Esophagus squamous epithelium (tissue), 5 donors: ENCODE measurements around the gene CCDC32. TPM values are rescaled to one million over a fixed set of nuclear protein-coding genes. Genes with fewer than 3 reads are reported as not detected.

Source experiments
- DNase-seq: peaks from one replicate; lab custom pipeline; 2025; lab: John Stamatoyannopoulos, UW
- H3K27ac ChIP-seq, 4 donors: fragments of 200-600 bp; sonication (generic); one replicate each; pipeline ENCODE4 v1.5.1; 2016 to 2019; ENCODE audit warnings: mild to moderate bottlenecking in 1 of 4
- H3K27me3 ChIP-seq, 4 donors: fragments of 200-600 bp; sonication (generic); 1 replicate in 3 of 4; 2 replicates in 1 of 4; pipeline versions ENCODE4 v1.5.1 to v1.6.0; 2017 to 2021; ENCODE audit warnings: antibody characterized with exemption in 1 of 4
- H3K36me3 ChIP-seq, 3 donors: fragments of 200-600 bp; sonication (generic); one replicate each; pipeline ENCODE4 v1.5.1; 2016 to 2019
- H3K4me1 ChIP-seq, 3 donors: fragments of 200-600 bp; sonication (generic); one replicate each; pipeline ENCODE4 v1.5.1; 2017 to 2019
- H3K4me3 ChIP-seq, 4 donors: fragments of 200-600 bp; sonication (generic); 1 replicate in 3 of 4; 2 replicates in 1 of 4; pipeline ENCODE4 v1.5.1; 2016 to 2019; ENCODE audit warnings: mild to moderate bottlenecking in 2 of 4, moderate library complexity in 1 of 4
- H3K9me3 ChIP-seq, 3 donors: fragments of 200-600 bp; sonication (generic); one replicate each; pipeline ENCODE4 v1.5.1; 2016 to 2019
- POLR2A ChIP-seq, 4 donors: fragments of 450-650 bp; IDR thresholded peaks; one replicate each; pipeline ENCODE4 v1.6.1; 2017; ENCODE audit warnings: antibody characterized with exemption in 4 of 4, mild to moderate bottlenecking in 4 of 4, moderate library complexity in 3 of 4
- WGBS, 2 donors: methylation state at CpG; one replicate each; pipeline ENCODE4 v1.1.5; 2018; 5-methylcytosine and 5-hydroxymethylcytosine counted together
- intact Hi-C: fragments of 100-400 bp; cut with DNase I; formaldehyde crosslinking; loops from one replicate; pipeline ENCODE4 v1.15.0; 2022
- total RNA-seq, 4 donors: library from RNA; depleted of rRNA; stranded (reverse); fragments of >200 nt; gene quantifications; one replicate each; pipeline ENCODE4 v1.1.0, GENCODE V29; 2016
- TF ChIP-seq, protein P1 (sequence below), 6 experiments: fragments of 450-650 bp in 4 of 6; fragments of 200-600 bp in 2 of 6; sonication (generic) in 2 of 6; IDR thresholded peaks; one replicate each; pipeline ENCODE4 v1.5.1; 2016 to 2019; ENCODE audit warnings: antibody characterized with exemption in 6 of 6, mild to moderate bottlenecking in 4 of 6, moderate library complexity in 4 of 6
- donor health status: DM: yes; HTN: yes; CAD: no.

CCDC32 gene
- total RNA-seq, 4 donors from 2014 or later, result 7.3 to 27.9 (median 15.8) TPM

DNA sequence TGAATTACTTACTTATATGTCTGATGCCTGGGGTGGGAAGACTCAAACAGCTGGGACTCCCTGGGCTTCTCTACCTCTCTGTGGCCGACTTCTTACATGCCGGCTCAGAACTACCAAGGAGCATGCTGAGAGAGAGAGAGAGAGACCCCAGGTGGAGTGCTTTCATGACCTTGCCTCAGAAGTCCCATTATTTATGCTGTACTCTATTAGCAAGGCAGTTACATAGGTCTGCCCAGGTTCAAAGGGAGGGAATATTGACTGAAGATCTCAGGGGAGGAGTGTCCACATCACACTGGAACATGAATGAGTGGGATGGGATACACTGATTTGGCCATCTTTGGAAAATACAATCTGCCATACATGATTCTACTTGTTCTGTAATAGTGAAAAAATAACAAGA is 16.2 kb downstream of the CCDC32 start:
- H3K9me3 ChIP-seq, result no peaks in the 10 kb centered on the region
- H3K4me1 ChIP-seq, result no peaks in the 10 kb centered on the region
- H3K27ac ChIP-seq, result no peak overlapping the region
- TF ChIP-seq POLR2A (IDR thresholded peaks at IDR 0.05), result no peak
- TF ChIP-seq, protein P1, sequence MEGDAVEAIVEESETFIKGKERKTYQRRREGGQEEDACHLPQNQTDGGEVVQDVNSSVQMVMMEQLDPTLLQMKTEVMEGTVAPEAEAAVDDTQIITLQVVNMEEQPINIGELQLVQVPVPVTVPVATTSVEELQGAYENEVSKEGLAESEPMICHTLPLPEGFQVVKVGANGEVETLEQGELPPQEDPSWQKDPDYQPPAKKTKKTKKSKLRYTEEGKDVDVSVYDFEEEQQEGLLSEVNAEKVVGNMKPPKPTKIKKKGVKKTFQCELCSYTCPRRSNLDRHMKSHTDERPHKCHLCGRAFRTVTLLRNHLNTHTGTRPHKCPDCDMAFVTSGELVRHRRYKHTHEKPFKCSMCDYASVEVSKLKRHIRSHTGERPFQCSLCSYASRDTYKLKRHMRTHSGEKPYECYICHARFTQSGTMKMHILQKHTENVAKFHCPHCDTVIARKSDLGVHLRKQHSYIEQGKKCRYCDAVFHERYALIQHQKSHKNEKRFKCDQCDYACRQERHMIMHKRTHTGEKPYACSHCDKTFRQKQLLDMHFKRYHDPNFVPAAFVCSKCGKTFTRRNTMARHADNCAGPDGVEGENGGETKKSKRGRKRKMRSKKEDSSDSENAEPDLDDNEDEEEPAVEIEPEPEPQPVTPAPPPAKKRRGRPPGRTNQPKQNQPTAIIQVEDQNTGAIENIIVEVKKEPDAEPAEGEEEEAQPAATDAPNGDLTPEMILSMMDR (IDR thresholded peaks at IDR 0.05), result no peak
- H3K27me3 ChIP-seq, result no peaks in the 10 kb centered on the region
- peaks cover 0 to 68% (median 4%) of the 10 kb centered on the region in 3 donors for H3K36me3 ChIP-seq
- WGBS, 2 donors, result 95 to 100% methylated on average over 2 of the region's 2 CpGs
- H3K4me3 ChIP-seq, result no peak overlapping the region
- intact Hi-C loops, result no loop called here
- DNase-seq, result no peak

DNA sequence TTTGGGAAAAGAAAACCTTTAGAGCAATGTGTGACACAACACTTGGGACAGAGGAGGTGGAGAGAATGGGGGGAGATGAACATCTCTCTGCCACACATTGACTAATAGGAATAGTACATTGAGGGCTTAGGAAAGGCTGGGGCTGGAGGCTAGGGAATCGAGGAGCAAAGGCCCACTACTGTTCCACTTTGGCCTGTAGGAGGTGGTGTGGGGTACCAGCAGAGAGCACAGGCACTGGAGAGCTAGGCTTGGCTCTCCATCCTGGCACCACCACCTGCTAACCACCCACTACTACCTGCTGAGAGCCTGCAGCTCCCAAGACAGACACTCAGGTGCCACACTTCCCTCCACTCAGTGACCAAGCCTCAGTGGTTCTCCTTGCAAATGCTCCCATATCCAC is 19.4 kb downstream of the CCDC32 start:
- 63 to 75% methylated on average over 1 of the region's 1 CpG for WGBS, 2 donors
- Histone ChIP-seq H3K9me3 (no peaks in the 10 kb centered on the region), H3K4me1 (no peaks in the 10 kb centered on the region), H3K4me3 (no peak overlapping the region), H3K27ac (no peak overlapping the region), H3K36me3 (peaks cover 0 to 39% (median 4%) of the 10 kb centered on the region in 3 donors), H3K27me3 (no peaks in the 10 kb centered on the region)
- DNase-seq, result no peak
- intact Hi-C loops, result no loop called here
- no peak for TF ChIP-seq POLR2A (IDR thresholded peaks at IDR 0.05)
- TF ChIP-seq, protein P1 (IDR thresholded peaks at IDR 0.05), result no peak

DNA sequence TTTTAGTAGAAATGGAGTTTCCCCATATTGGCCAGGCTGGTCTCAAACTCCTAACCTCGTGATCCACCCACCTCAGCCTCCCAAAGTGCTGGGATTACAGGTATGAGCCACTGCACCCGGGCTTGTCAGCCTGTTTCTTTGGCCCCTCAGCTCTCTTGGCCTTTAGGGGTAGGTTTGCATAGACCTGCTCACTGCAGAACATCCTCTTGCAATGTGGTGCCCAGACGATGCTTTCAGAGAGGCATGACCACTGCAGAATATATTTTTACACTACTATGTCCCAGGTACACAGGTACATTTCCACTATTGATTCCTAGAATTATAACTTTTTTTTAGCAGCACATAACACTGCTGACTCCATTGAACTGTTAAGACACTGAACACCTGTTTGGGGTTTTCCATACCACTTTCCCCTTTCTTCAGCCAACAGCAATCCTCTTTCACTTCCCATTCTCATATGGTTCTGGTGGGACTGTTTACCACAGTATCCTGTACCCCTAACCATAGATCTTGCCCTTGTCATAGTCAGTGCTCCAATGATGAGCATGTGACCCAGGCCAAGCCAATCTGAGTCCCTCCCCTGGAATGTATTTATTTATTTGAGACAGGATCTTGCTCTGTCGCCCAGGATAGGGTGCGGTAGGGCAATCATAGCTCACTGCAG is 21.1 kb downstream of the CCDC32 start:
- H3K4me3 ChIP-seq, result no peak overlapping the region

DNA sequence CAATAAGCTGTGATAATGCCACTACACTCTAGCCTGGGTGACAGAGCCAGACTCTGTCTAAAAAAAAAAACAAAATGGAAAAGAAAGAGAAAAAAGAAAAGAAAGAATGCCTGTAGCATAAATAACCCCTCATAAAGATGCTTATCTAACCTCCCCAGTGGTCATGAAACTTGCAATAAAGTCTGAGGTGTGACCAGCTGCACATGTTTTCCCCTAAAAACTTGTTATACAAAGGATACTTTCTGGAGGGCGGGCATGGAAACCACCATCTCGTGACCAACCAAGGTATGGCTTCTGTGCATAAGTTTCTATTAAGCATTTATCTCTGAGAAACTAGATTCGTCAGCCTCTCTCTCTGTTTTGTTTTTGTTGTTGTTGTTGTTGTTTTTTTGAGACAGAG is 21.8 kb downstream of the CCDC32 start:
- Histone ChIP-seq H3K27ac (no peak overlapping the region), H3K36me3 (peaks cover 0 to 24% (median 4%) of the 10 kb centered on the region in 3 donors), H3K4me1 (no peaks in the 10 kb centered on the region), H3K9me3 (no peaks in the 10 kb centered on the region), H3K27me3 (no peaks in the 10 kb centered on the region), H3K4me3 (no peak overlapping the region)
- TF ChIP-seq, protein P1 (IDR thresholded peaks at IDR 0.05), result no peak
- TF ChIP-seq POLR2A (IDR thresholded peaks at IDR 0.05), result no peak
- 88 to 91% methylated on average over 3 of the region's 3 CpGs for WGBS, 2 donors
- intact Hi-C loops, result no loop called here
- DNase-seq, result no peak

More for the DNA sequence above, 21.1 kb downstream of the CCDC32 start:
- Histone ChIP-seq H3K27ac (no peak overlapping the region), H3K27me3 (no peaks in the 10 kb centered on the region), H3K9me3 (no peaks in the 10 kb centered on the region), H3K36me3 (peaks cover 0 to 24% (median 4%) of the 10 kb centered on the region in 3 donors), H3K4me1 (no peaks in the 10 kb centered on the region)
- intact Hi-C loops, result no loop called here
- 72 to 78% methylated on average over 5 of the region's 5 CpGs for WGBS, 2 donors
- no peak for DNase-seq
- TF ChIP-seq POLR2A (IDR thresholded peaks at IDR 0.05), result no peak
- TF ChIP-seq, protein P1 (IDR thresholded peaks at IDR 0.05), result no peak

DNA sequence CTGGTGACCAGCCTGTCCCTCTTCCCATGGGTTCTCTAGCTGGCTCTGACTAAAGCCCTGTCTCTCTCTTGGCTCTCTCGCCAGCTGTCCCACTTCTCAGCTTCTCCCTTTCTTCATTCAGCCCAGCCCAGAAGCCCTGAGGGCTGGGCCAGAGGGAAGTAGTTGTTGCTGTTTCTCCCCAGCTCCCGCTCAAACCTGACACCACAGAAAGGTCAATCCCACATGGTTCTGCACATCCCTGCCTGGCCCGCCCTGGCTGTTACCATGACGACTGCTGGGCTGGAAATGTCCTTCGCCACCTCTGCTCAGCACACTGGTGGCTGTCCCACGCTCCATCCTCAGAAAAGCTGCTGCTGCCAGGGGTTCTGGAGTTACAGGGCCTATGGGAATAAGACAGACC is 25.9 kb downstream of the CCDC32 start:
- Histone ChIP-seq H3K27me3 (no peaks in the 10 kb centered on the region), H3K9me3 (no peaks in the 10 kb centered on the region), H3K4me3 (no peak overlapping the region), H3K36me3 (peaks cover 0 to 12% (median 0%) of the 10 kb centered on the region in 3 donors), H3K27ac (no peak overlapping the region), H3K4me1 (no peaks in the 10 kb centered on the region)
- intact Hi-C loops, result no loop called here
- TF ChIP-seq POLR2A (IDR thresholded peaks at IDR 0.05), result no peak
- TF ChIP-seq, protein P1 (IDR thresholded peaks at IDR 0.05), result no peak
- WGBS, 2 donors, result 80 to 93% methylated on average over 4 to 6 of the region's 6 CpGs
- no peak for DNase-seq
